MM.1S (cell line): ENCODE measurements around the gene CDH22.

ENCODE experiments used
- EZH2phosphoT487 ChIP-seq: fragments of 300-600 bp; sonication (generic); IDR thresholded peaks from 2 replicates; pipeline ENCODE4 v1.6.1; 2018; ENCODE audit warnings: antibody characterized with exemption, low read length
- TF ChIP-seq, protein P1 (sequence below): fragments of 300-600 bp; sonication (generic); IDR thresholded peaks from 2 replicates; pipeline ENCODE4 v1.5.1; 2016; ENCODE audit warnings: antibody characterized with exemption, low read length, mixed read lengths

GRCh38 chr20:46230106-46230491, 78.2 kb downstream of the CDH22 start:
- TF ChIP-seq, protein P1, sequence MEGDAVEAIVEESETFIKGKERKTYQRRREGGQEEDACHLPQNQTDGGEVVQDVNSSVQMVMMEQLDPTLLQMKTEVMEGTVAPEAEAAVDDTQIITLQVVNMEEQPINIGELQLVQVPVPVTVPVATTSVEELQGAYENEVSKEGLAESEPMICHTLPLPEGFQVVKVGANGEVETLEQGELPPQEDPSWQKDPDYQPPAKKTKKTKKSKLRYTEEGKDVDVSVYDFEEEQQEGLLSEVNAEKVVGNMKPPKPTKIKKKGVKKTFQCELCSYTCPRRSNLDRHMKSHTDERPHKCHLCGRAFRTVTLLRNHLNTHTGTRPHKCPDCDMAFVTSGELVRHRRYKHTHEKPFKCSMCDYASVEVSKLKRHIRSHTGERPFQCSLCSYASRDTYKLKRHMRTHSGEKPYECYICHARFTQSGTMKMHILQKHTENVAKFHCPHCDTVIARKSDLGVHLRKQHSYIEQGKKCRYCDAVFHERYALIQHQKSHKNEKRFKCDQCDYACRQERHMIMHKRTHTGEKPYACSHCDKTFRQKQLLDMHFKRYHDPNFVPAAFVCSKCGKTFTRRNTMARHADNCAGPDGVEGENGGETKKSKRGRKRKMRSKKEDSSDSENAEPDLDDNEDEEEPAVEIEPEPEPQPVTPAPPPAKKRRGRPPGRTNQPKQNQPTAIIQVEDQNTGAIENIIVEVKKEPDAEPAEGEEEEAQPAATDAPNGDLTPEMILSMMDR = no peak
- TF ChIP-seq EZH2phosphoT487 = no peak
